HS-27A (cell line): ENCODE results near the gene CYP2C18.
"Not testable (repeated sequence)": the region's sequence is repeated elsewhere in the genome, so short reads cannot be mapped to it uniquely, and the experiment has no call there.

Source experiments
- DNase-seq: peaks from one replicate; pipeline ENCODE4 v3.0.0-alpha.2; 2012; ENCODE audit warnings: low read depth, missing footprints

The CYP2C18 gene

DNA sequence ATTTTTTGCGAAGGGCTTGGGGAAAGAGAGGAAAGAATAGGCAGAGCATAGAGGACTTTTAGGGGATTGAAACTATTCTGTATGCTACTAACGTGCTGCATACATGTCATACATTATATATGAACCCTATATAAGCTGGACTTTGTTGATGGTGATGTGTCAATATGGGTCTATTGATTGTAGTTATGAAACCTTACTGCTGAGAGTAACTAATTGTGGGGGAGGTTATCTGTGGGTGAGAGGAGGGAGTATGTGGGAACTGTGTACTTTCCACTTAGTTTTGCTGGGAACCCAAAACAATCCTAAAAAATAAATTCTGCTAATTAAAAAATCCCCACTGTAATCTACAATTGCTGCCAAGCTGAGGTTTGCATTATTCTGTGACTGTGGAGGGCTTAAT lies 63.6 kb downstream of the CYP2C18 start:
- DNase-seq = no peak

DNA sequence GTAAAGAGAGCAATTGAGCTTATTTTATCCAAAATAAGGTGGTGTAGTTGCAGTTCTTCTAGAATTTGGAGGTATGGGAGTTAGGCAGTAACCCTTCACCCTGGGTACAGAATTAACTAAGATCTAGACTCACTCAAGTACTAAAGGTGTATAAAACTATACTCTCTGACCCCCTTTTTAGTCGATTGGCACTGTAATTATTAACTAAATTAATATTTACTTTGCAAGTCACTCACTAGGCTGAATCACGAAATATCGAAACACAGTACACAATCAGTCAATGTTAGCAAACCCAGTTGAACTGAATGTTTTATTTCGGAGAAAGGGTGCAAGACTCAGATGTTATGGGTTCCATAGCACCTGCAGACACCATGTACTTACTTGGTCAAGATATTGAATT lies 64.3 kb downstream of the CYP2C18 start:
- no peak for DNase-seq

DNA sequence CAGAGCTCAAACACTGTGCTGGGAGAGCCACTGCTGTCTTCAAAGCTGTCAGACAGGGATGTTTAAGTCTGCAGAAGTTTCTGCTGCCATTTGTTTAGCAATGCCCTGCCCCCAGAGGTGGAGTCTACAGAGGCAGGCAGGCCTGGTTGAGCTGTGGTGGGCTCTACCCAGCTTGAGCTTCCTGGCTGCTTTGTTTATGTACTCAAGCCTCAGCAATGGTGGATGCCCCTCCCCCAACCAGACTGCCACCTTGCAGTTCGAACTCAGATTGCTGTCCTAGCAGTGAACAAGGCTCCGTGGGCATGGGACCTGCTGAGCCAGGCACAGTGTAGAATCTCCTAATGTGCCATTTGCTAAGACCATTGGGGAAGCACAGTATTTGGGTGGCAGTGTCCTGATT lies 74.4 kb downstream of the CYP2C18 start:
- no peak for DNase-seq

DNA sequence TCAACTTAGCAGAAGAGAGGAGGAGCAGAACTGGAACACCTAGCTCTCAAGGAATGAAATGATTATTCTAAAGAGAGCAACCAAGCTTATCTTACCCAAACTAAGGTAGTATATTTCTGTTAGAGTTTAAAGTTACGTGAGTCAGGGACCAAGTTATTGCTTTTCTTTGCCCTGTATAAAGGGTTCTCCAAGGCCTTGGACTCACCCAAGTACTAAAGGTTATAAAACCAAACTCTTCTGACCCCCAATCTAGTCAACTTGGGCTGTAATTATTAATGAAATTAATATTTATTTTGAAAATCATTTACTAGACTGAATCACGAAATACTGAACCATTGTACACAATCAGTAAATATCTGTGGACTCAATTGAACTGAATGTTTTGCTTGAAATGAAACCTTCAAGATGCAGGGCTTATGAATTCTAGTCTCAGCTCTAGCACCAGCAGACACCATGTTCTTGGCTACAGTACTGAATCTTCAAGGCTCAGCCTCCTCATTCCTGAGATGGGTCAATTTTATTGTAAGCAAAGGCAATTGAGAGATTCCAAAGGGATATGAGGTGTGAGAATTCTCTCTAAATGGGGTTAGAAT lies 77.2 kb downstream of the CYP2C18 start:
- no peak for DNase-seq

DNA sequence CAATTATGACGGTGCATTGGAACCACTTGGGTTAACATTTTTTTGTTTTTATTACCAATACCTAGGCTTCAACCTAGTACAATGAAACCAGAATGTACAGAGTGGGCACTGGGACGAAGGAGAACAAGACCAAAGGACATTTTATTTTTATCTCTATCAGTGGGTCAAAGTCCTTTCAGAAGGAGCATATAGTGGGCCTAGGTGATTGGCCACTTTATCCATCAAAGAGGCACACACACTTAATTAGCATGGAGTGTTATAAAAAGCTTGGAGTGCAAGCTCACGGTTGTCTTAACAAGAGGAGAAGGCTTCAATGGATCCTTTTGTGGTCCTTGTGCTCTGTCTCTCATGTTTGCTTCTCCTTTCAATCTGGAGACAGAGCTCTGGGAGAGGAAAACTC lies 78.9 kb downstream of the CYP2C18 start, which contains the start of gene CYP2C19:
CYP2C19 (plus strand) TSS at position 289 of the 400 bp plus-strand sequence; CDS start at position 314, 25 bp downstream.
- no peak for DNase-seq

DNA sequence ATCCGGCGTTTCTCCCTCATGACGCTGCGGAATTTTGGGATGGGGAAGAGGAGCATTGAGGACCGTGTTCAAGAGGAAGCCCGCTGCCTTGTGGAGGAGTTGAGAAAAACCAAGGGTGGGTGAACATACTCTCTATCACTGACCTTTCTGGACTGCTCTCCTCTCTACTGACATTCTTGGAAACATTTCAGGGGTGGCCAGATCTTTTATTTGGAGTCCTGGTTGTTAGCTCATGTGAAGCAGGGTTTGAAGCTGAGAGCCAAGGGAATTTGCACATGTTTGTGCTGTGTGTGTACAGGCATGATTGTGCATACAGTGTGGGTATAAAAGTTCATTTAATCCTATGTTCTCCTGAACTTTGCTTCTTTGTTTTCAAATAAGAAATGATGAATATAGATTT lies 91.9 kb downstream of the CYP2C18 start:
- not testable (repeated sequence) for DNase-seq

DNA sequence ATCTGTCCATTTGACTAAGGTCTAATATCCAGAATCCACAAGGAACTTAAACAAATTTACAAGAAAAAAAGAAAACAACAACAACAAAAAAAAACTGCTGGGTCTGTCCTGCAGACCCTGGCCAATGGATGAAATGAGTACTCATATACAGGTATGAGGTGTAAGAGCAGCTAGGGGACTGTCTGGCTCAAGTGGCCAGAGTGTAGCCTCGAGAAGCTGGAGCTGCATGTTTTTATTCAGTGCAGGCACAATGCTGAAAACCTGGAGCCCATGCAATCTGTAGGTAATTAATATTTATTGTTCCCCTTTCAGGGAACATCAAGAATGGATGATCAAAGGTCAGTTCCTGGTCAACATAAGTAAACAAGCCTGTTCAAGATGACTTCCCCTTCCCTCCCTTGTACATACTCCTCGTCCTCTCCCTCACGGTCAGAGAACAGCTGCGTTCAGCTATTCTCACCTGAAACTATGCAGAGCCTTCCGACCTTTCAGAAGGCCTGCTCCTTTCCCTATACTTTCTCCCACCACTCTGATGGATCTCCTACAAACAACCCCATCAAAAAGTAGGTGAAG lies 94.4 kb downstream of the CYP2C18 start:
- DNase-seq = no peak

DNA sequence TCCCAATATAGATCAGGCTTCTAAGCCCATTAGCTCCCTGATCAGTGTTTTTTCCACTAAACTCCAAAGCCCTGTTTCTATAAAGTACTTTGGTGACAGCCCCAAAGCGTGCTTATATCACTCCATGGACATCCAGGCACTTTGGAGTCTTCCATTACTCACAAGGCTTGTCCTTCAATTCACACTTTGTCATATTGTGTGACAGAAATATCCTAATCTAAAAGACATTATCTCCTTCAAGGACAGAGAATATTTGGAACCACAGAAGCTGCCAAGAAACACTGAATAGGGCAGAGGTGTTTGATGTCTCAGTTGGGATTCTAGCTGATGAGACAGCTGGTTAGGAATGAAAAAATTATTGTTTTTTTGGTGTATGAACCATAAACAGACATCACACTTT lies 97.3 kb downstream of the CYP2C18 start:
- DNase-seq = no peak

DNA sequence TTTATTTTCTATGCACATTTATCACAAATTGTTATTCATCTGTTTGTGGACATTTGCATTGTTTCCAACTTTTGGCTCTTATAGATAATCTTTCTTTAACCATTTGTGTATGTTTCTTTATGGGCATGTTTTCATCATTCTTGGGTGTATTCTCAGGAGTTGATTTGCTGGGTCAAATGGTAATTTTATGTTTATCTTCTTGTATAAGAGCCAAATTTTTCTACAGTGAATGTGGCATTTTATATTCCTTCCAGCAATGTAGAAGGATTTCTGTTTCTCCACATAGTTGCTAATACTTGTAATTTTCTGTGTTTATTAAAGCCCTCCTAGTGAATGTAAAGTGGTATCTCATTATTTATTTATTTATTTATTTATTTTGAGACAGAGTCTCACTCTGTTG lies 100.7 kb downstream of the CYP2C18 start:
- DNase-seq = no peak

DNA sequence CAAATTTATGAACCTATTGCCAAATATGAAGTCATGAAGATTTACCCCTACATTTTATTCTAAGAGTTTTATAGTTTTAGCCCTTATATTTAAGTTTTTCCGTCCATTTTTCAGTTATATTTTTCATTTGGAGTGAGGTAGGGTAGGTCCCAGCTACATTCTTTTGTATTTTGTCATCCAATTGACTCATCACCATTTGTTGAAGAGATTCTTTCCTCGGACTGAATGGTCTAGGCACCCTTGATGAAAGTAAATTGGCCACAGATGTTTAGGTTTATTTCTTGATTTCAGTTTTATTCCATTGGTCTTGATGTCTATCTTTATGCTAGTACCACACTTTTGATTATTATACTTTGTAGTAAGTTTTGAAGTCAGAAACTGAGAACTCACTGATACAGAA lies 101.7 kb downstream of the CYP2C18 start:
- DNase-seq = peak; percentile 7
